SU-DHL-6 (cell line): ENCODE measurements around the gene PRX.

Source experiments
- H2AFZ ChIP-seq: fragments of 200-600 bp; sonication (generic); 2 replicates; pipeline ENCODE4 v1.6.1; 2014; ENCODE audit warnings: low read depth, mild to moderate bottlenecking, moderate library complexity, mixed read lengths, antibody characterized with exemption, low read length; ENCODE audit not compliant: severe bottlenecking
- H3F3A ChIP-seq: fragments of 200-600 bp; shearing (Covaris generic); 2 replicates; pipeline ENCODE4 v1.6.0; 2016; ENCODE audit warnings: antibody characterized with exemption, mild to moderate bottlenecking; ENCODE audit not compliant: insufficient read depth
- H3K27ac ChIP-seq: fragments of 200-600 bp; sonication (generic); 2 replicates; pipeline ENCODE4 v1.5.1; 2016; ENCODE audit warnings: low read depth, mild to moderate bottlenecking, low read length, moderate library complexity, mixed read lengths
- H3K27me3 ChIP-seq: fragments of 200-600 bp; sonication (generic), shearing (Covaris generic); 2 replicates; pipeline ENCODE4 v1.6.0; 2014; ENCODE audit warnings: mild to moderate bottlenecking, low read length
- H3K36me3 ChIP-seq: fragments of 200-600 bp; sonication (generic); 2 replicates; pipeline ENCODE4 v1.6.1; 2014; ENCODE audit warnings: mild to moderate bottlenecking, low read length, mixed read lengths
- H3K4me2 ChIP-seq: fragments of 300-600, 200-600 bp; shearing (Covaris generic), sonication (generic); 2 replicates; pipeline ENCODE4 v1.6.0; 2014; ENCODE audit warnings: low read length, low read depth, mild to moderate bottlenecking; ENCODE audit not compliant: poor library complexity, severe bottlenecking
- H3K4me3 ChIP-seq: fragments of 200-600 bp; sonication (generic); 2 replicates; pipeline ENCODE4 v1.5.1; 2014; ENCODE audit warnings: antibody characterized with exemption, low read length, mild to moderate bottlenecking, mixed read lengths; ENCODE audit not compliant: insufficient read depth, poor library complexity, severe bottlenecking
- H3K79me2 ChIP-seq: fragments of 200-600 bp; sonication (generic); 2 replicates; pipeline ENCODE4 v1.6.1; 2014; ENCODE audit warnings: mild to moderate bottlenecking, low read length, moderate library complexity; ENCODE audit not compliant: insufficient read depth
- H3K9ac ChIP-seq: fragments of 200-600 bp; sonication (generic); 2 replicates; pipeline ENCODE4 v1.7.0; 2014; ENCODE audit warnings: mild to moderate bottlenecking, low read length
- H3K9me2 ChIP-seq: fragments of 200-600 bp; sonication (generic); replicated peaks from 2 replicates; pipeline ENCODE4 v1.6.1; 2014; ENCODE audit warnings: low read length; ENCODE audit not compliant: insufficient read depth
- H3K9me3 ChIP-seq: fragments of 200-600 bp; sonication (generic); 2 replicates; pipeline ENCODE4 v1.6.1; 2014; ENCODE audit warnings: low read length, mixed read lengths; ENCODE audit not compliant: insufficient read depth
- H4K20me1 ChIP-seq: fragments of 200-600 bp; sonication (generic); 2 replicates; pipeline ENCODE4 v1.6.1; 2014; ENCODE audit warnings: low read depth, mild to moderate bottlenecking, antibody characterized with exemption, low read length, moderate library complexity, mixed read lengths
- CTCF ChIP-seq: fragments of 200-600 bp; sonication (generic); IDR thresholded peaks from one replicate; pipeline ENCODE4 v1.5.1; 2017; ENCODE audit warnings: antibody characterized with exemption, mild to moderate bottlenecking, low read length, moderate library complexity; ENCODE audit not compliant: insufficient read depth, poor library complexity, severe bottlenecking
- EZH2phosphoT487 ChIP-seq: fragments of 200-600 bp; sonication (generic), shearing (Covaris generic); conservative IDR thresholded peaks from 2 replicates; pipeline ENCODE4 v1.6.1; 2018; ENCODE audit warnings: mild to moderate bottlenecking, antibody characterized with exemption, low read length, moderate library complexity, mixed read lengths

The PRX gene

GRCh38 chr19:40396886-40397567 is 16.2 kb downstream of the PRX start:
- Histone ChIP-seq H3K79me2 (no peaks in the 10 kb centered on the region), H3K4me2 (no peak overlapping the region), H3K27ac (no peak overlapping the region), H3K4me3 (no peak overlapping the region), H2AFZ (no peak overlapping the region), H3K36me3 (no peaks in the 10 kb centered on the region), H3K9me3 (no peaks in the 10 kb centered on the region), H3K27me3 (no peaks in the 10 kb centered on the region), H3F3A (no peaks in the 10 kb centered on the region), H3K9ac (no peak overlapping the region), H4K20me1 (no peaks in the 10 kb centered on the region), H3K9me2 (no peaks in the 10 kb centered on the region)
- no peak for TF ChIP-seq EZH2phosphoT487
- TF ChIP-seq CTCF = no peak

GRCh38 chr19:40395956-40396355 is 17.2 kb downstream of the PRX start:
- Histone ChIP-seq H3K36me3 (no peaks in the 10 kb centered on the region), H3K27me3 (no peaks in the 10 kb centered on the region), H3K9me2 (no peaks in the 10 kb centered on the region), H3K27ac (no peak overlapping the region), H2AFZ (no peak overlapping the region), H3K9ac (no peak overlapping the region), H3K4me3 (no peak overlapping the region), H3K9me3 (no peaks in the 10 kb centered on the region), H3F3A (no peaks in the 10 kb centered on the region), H3K79me2 (no peaks in the 10 kb centered on the region), H4K20me1 (no peaks in the 10 kb centered on the region), H3K4me2 (no peak overlapping the region)
- TF ChIP-seq CTCF = no peak
- TF ChIP-seq EZH2phosphoT487 = no peak

- H3K9ac ChIP-seq = no peak overlapping the region
- no peak overlapping the region for H3K4me2 ChIP-seq
- H3F3A ChIP-seq = no peaks in the 10 kb centered on the region
- H3K36me3 ChIP-seq = no peaks in the 10 kb centered on the region
- TF ChIP-seq EZH2phosphoT487 (no peak), CTCF (no peak)
- no peaks in the 10 kb centered on the region for H3K9me2 ChIP-seq
- H3K27ac ChIP-seq = no peak overlapping the region
- H3K79me2 ChIP-seq = no peaks in the 10 kb centered on the region
- H2AFZ ChIP-seq = no peak overlapping the region
- H3K4me3 ChIP-seq = no peak overlapping the region
- H3K9me3 ChIP-seq = no peaks in the 10 kb centered on the region
- H4K20me1 ChIP-seq = no peaks in the 10 kb centered on the region
- H3K27me3 ChIP-seq = no peaks in the 10 kb centered on the region
These were observed 18.4 kb downstream of the PRX start for GRCh38 chr19:40394816-40395210.
